Right renal pelvis (tissue), 4 donors: ENCODE data around the gene NXPH2. TPM values are rescaled to one million over a fixed set of nuclear protein-coding genes. Genes with fewer than 3 reads are reported as not detected.
"Not testable (repeated sequence)": the region's sequence is repeated elsewhere in the genome, so short reads cannot be mapped to it uniquely, and the experiment has no call there.

Source experiments
- DNase-seq, 4 donors: peaks; one replicate each; pipeline ENCODE4 v3.0.0-alpha.2; 2013; ENCODE audit warnings: low read depth in 4 of 4, low spot score in 3 of 4, missing footprints in 1 of 4
- polyA plus RNA-seq, 4 donors: library from polyadenylated mRNA; unstranded; fragments of 120-200 nt; gene quantifications; one replicate each; pipeline ENCODE4 v1.2.1, GENCODE V29; 2013; ENCODE audit not compliant: insufficient read length in 4 of 4

NXPH2 gene
- polyA plus RNA-seq, 4 donors: 4.1 to 6.7 (median 5.3) TPM

DNA sequence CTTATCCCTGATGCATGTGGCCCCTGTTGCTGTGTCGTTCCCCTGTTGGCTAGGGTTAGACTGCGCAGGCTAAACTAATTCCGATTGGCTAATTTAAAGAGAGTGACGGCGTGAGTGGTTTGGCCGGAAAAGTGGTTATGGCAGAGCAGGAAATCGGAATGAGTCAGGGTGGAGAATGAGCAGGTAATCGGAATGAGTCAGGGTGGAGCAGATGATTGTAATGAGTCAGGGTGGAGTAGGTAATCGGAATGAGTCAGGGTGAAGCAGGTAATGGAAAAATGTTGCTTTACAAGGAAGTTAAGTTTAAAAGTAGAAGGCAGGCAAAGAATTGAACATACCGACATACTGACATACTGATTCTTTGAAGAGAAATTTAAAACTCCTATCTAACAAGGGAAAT lies 135.4 kb downstream of the NXPH2 start:
- DNase-seq: not testable (repeated sequence)

DNA sequence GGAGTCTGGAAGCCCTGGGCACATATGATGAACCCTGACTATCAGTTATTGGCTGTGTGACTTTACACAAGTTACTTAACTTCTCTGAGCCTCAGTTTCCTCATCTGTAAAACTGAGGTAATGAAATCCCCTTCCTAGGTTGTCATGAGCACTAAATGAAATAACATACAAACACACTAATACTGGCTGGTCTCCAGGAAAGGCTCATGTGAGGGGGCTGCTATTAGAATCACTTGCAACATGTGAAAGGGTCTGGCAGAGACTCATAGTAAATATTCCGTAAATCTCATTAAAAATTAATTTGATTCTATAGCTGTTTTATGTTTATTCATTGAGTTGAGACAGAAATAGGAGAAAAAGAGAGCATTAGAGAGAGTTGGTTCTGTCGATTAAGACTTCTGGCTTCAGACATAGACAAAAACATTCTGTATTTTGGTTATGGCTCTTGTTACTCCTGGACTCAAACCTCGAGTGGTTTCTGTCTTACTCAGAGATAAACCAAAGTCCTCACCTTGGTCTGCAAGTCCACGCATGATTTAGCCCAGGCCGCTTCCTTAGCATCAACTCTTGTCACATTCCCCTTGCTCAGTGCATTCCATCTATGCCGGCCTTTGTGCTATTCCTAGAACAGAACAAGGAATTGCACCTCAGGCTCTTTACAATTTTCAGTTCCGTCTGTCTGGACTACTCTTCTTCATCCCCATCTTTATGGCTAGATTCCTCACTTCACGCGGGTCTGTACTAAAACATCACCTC lies 139.1 kb downstream of the NXPH2 start:
- no peak for DNase-seq

- DNase-seq: no peak
Measured at GRCh38 chr2:138637686-138638085, 142.5 kb downstream of the NXPH2 start.

- no peak for DNase-seq
Measured at GRCh38 chr2:138637061-138637460, 143.1 kb downstream of the NXPH2 start.

GRCh38 chr2:138633049-138633448 lies 147.1 kb downstream of the NXPH2 start:
- DNase-seq: no peak

- no peak for DNase-seq
Measured at GRCh38 chr2:138632066-138632620, 148.0 kb downstream of the NXPH2 start.

DNA sequence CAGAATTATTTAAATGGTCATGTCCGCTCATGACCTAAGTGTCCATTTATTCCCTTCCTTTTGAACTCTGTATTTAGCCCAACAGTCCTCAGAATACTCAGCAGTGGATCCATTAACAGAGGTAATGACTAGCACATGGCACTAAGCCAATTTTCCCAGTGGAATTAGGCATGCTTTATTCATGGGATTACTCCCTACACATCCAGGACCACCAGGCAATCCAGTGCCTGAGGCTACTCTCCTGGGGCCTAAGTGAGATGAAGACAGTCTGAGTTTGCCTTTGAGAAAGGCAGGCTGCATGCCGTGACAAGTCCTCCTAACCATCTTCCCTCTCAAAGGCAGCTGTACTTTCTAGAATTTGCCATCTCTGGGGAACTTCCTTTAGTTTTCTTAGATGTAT lies 150.0 kb downstream of the NXPH2 start:
- no peak for DNase-seq

GRCh38 chr2:138626148-138626547 lies 154.0 kb downstream of the NXPH2 start:
- no peak for DNase-seq

GRCh38 chr2:138622613-138623012 lies 157.6 kb downstream of the NXPH2 start:
- no peak for DNase-seq

DNA sequence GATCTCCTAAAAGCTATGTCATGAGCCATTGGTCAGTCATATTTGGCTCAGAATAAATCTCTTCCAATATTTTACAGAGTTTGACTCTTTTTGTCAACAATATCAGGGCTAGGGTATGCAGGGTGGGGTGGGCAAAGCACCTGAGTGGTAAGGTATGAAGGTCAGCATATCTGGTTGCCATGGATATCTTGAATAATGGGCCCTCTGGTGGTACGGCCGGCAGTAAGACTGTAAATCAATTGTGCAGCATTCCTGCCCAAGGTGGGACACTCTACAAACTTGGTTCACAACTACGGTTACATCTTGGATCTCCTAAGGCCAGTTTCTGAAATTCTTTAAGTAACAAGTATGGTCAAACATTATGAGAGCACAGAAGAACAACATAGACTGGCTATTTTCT lies 159.1 kb downstream of the NXPH2 start:
- no peak for DNase-seq

DNA sequence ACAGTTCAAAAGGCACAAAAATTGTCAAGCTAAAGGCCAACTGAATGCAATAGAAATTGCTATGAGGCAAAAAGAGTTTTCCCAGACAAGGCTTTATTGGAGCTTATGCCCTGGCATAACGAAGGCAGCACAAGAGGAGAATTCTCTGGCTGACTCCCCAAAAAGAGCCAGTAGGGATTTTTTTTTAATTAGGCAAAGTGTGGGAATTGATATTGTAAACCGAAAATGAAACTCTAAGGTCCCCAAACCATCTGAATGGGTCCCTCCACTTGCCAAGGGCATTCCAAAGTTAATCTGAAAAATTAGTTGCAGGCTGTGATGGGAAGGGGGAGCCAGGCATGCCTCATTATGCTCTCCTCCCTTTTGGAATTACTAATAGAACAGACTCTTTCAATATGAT lies 159.8 kb downstream of the NXPH2 start:
- no peak for DNase-seq
